Activated T-helper 9 cell treated with anti-CD3 and anti-CD28 coated beads, Interleukin-2, amount 50 U/mL, for 16 hours (primary cell): ENCODE data around the gene SEPHS2.
A peak's percentile ranks its signal among the peaks of the same experiment; 100 is the strongest.
"Not testable (repeated sequence)": the region's sequence is repeated elsewhere in the genome, so short reads cannot be mapped to it uniquely, and the experiment has no call there.

ENCODE experiments used
- DNase-seq: peaks from one replicate; pipeline ENCODE4 v3.0.0-alpha.2; 2020; ENCODE audit warnings: low read depth

SEPHS2 gene

GRCh38 chr16:30445408-30446202, at the start of gene SEPHS2:
Gene SEPHS2, minus strand, starts transcription at chr16:30445874. Its CDS starts 147 bp downstream, at chr16:30445727.
- peak; percentile 89 for DNase-seq

GRCh38 chr16:30494709-30495108, 49.0 kb upstream of the SEPHS2 start:
- DNase-seq = no peak

GRCh38 chr16:30493941-30494488, 48.3 kb upstream of the SEPHS2 start:
- no peak for DNase-seq

- DNase-seq = no peak
Measured at GRCh38 chr16:30491744-30492308, 46.2 kb upstream of the SEPHS2 start.

GRCh38 chr16:30491229-30491628, 45.6 kb upstream of the SEPHS2 start:
- DNase-seq = no peak

- no peak for DNase-seq
Measured at GRCh38 chr16:30490210-30490609, 44.5 kb upstream of the SEPHS2 start.

GRCh38 chr16:30488764-30489605, 43.3 kb upstream of the SEPHS2 start:
- no peak for DNase-seq

- no peak for DNase-seq
Measured at GRCh38 chr16:30485818-30486436, 40.3 kb upstream of the SEPHS2 start.

GRCh38 chr16:30484887-30485286, 39.2 kb upstream of the SEPHS2 start:
- DNase-seq = no peak

- DNase-seq = no peak
Measured at GRCh38 chr16:30482366-30482765, 36.7 kb upstream of the SEPHS2 start.

GRCh38 chr16:30481381-30481780, 35.7 kb upstream of the SEPHS2 start:
- no peak for DNase-seq

GRCh38 chr16:30478766-30479478, 33.2 kb upstream of the SEPHS2 start:
- no peak for DNase-seq

- DNase-seq = not testable (repeated sequence)
Measured at GRCh38 chr16:30477773-30478172, 32.1 kb upstream of the SEPHS2 start.

- no peak for DNase-seq
Measured at GRCh38 chr16:30476991-30477390, 31.3 kb upstream of the SEPHS2 start.

GRCh38 chr16:30474684-30475083, 29.0 kb upstream of the SEPHS2 start:
- DNase-seq = no peak

- DNase-seq = no peak
Measured at GRCh38 chr16:30474074-30474452, 28.4 kb upstream of the SEPHS2 start.

GRCh38 chr16:30473231-30474073, 27.8 kb upstream of the SEPHS2 start:
- peak; percentile 67 for DNase-seq

GRCh38 chr16:30472328-30472942, 26.8 kb upstream of the SEPHS2 start, which contains the start of gene ITGAL:
Gene ITGAL, plus strand, starts transcription at chr16:30472742. Its CDS starts 96 bp downstream, at chr16:30472838.
- DNase-seq = peak; percentile 77

- no peak for DNase-seq
Measured at GRCh38 chr16:30470632-30470995, 24.9 kb upstream of the SEPHS2 start.

- DNase-seq = no peak
Measured at GRCh38 chr16:30470170-30470512, 24.5 kb upstream of the SEPHS2 start.
